ENCODE measurements around the gene COX7A2.

COX7A2 gene

DNA sequence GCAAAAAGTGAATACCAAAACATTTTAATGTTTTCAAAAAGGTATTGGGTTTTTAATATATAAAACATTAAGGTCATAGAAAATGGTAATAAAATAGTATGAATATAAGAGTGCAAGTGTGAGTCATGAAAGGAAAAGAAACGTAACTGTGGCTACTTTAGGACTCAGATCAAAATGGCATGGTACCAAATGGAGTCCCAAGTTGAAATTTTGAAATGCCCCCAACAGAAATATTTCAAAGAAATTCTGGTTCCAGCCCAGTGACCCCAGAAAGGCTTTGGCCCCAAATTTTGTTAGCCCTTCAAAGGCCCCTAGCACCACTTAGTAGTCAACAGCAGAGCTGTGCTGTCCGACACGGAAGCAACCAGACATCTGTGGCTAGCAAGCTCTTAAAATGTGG is 43.7 kb downstream of the COX7A2 start:
- Histone ChIP-seq H3K23ac (ENCODE audit: low read length in 2 of 2) (no peak overlapping the region), H3K18ac (ENCODE audit: low read depth in 1 of 2, low read length in 2 of 2) (no peak overlapping the region), H3K14ac (ENCODE audit: low read length in 2 of 2) (no peak overlapping the region), H2BK12ac (ENCODE audit: low read length in 2 of 2) (no peak overlapping the region), H3K4me1 (ENCODE audit: control insufficient read depth, insufficient read depth, low read depth, low read length) (peaks cover 13% of the 10 kb centered on the region), H3K4me3 (ENCODE audit: insufficient read depth in 1 of 2, low read depth in 1 of 2, low read length in 2 of 2) (no peak overlapping the region), H2AFZ (ENCODE audit: low read depth, low read length) (no peak overlapping the region), H3K4ac (ENCODE audit: low read depth in 1 of 2, low read length in 2 of 2) (peak overlapping the region in 1 of 2 experiments; percentile 67), H2BK15ac (ENCODE audit: low read depth, poor library complexity, severe bottlenecking) (no peak overlapping the region), H4K8ac (ENCODE audit: low read length) (no peak overlapping the region), H2BK120ac (ENCODE audit: low read depth, low read length) (no peak overlapping the region), H3K9ac (ENCODE audit: low read length) (peak overlapping the region; percentile 39), H3K27ac (ENCODE audit: low read length, poor library complexity, severe bottlenecking) (no peak overlapping the region), H3K79me1 (replicated peaks; ENCODE audit: low read length, poor library complexity, severe bottlenecking) (no peaks in the 10 kb centered on the region), H3K9me3 (ENCODE audit: control insufficient read depth, low read length) (peaks cover 12% of the 10 kb centered on the region), H3K36me3 (ENCODE audit: control insufficient read depth in 1 of 2, insufficient read depth in 2 of 2, low read depth in 1 of 2, low read length in 2 of 2) (no peaks in the 10 kb centered on the region), H3K27me3 (ENCODE audit: control insufficient read depth in 1 of 2, insufficient read depth in 1 of 2, low read length in 2 of 2) (no peaks in the 10 kb centered on the region), H2AK5ac (ENCODE audit: low read length, severe bottlenecking) (peak overlapping the region; percentile 13), H4K91ac (ENCODE audit: low read length) (no peak overlapping the region), H2BK5ac (ENCODE audit: low read depth, low read length, poor library complexity, severe bottlenecking) (peak overlapping the region; percentile 14), H3K4me2 (ENCODE audit: low read length, poor library complexity, severe bottlenecking) (no peak overlapping the region)
- no peak for DNase-seq
- WGBS = 91% methylated on average over 3 of the region's 3 CpGs

GRCh38 chr6:75196081-75196687 is 47.4 kb downstream of the COX7A2 start:
- no peak overlapping the region for H2AK5ac ChIP-seq (ENCODE audit: low read length, severe bottlenecking)

DNA sequence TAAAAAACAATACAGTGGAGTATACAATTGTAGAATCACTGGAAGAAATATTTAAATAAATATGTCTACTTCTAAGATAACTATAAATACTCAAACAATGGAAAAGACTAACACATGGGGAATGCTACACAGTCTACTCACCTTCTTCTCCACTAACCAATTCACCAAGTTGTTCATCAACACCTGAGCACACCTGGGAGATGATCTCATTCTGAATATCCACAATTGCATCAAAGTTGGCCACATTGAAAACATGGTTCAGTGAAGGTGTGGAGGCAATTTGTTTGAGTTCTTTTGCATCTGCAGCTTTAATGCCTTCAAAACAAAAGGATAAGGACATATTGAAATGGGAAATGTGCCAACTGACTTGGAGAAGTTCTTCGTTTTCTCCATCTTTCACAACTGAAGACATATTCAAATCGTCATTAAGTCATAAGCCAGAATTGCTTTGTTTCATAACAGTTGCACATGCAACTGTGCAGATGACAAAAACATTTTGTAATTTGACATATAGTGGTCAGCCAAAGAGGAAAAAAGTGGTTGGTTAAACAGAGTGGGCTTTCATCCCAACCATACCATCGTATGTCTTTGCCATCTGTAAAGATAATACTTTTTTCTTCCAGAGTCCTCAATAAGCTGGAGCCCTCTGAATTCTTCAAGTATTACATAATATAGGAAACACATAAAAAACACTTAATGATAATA is 55.2 kb downstream of the COX7A2 start:
- no peak overlapping the region for H2BK15ac ChIP-seq (ENCODE audit: low read depth, poor library complexity, severe bottlenecking)
- peak overlapping the region; percentile 1 for H3K27ac ChIP-seq (ENCODE audit: low read length, poor library complexity, severe bottlenecking)
- no peak overlapping the region for H3K23ac ChIP-seq (ENCODE audit: low read length in 2 of 2)
- H3K18ac ChIP-seq (ENCODE audit: low read depth in 1 of 2, low read length in 2 of 2) = no peak overlapping the region
- H2BK120ac ChIP-seq (ENCODE audit: low read depth, low read length) = no peak overlapping the region
- H2BK12ac ChIP-seq (ENCODE audit: low read length in 2 of 2) = no peak overlapping the region
- peaks cover 32% of the 10 kb centered on the region for H3K9me3 ChIP-seq (ENCODE audit: control insufficient read depth, low read length)
- peaks cover 2% of the 10 kb centered on the region for H3K4me1 ChIP-seq (ENCODE audit: control insufficient read depth, insufficient read depth, low read depth, low read length)
- H3K27me3 ChIP-seq (ENCODE audit: control insufficient read depth in 1 of 2, insufficient read depth in 1 of 2, low read length in 2 of 2) = no peaks in the 10 kb centered on the region
- no peak for DNase-seq
- H4K8ac ChIP-seq (ENCODE audit: low read length) = no peak overlapping the region
- H2AFZ ChIP-seq (ENCODE audit: low read depth, low read length) = no peak overlapping the region
- H3K4me3 ChIP-seq (ENCODE audit: insufficient read depth in 1 of 2, low read depth in 1 of 2, low read length in 2 of 2) = no peak overlapping the region
- peaks cover 4% of the 10 kb centered on the region for H3K79me1 ChIP-seq (replicated peaks; ENCODE audit: low read length, poor library complexity, severe bottlenecking)
- 100% methylated on average over 1 of the region's 3 CpGs for WGBS
- H3K36me3 ChIP-seq (ENCODE audit: control insufficient read depth in 1 of 2, insufficient read depth in 2 of 2, low read depth in 1 of 2, low read length in 2 of 2) = peaks cover 2 to 82% of the 10 kb centered on the region in 2 experiments
- H4K91ac ChIP-seq (ENCODE audit: low read length) = no peak overlapping the region
- no peak overlapping the region for H3K4me2 ChIP-seq (ENCODE audit: low read length, poor library complexity, severe bottlenecking)
- H3K14ac ChIP-seq (ENCODE audit: low read length in 2 of 2) = no peak overlapping the region
- no peak overlapping the region for H3K9ac ChIP-seq (ENCODE audit: low read length)
- no peak overlapping the region for H3K4ac ChIP-seq (ENCODE audit: low read depth in 1 of 2, low read length in 2 of 2)
- no peak overlapping the region for H2AK5ac ChIP-seq (ENCODE audit: low read length, severe bottlenecking)
- no peak overlapping the region for H2BK5ac ChIP-seq (ENCODE audit: low read depth, low read length, poor library complexity, severe bottlenecking)

More at GRCh38 chr6:75196081-75196687, 47.4 kb downstream of the COX7A2 start:
- DNase-seq = peak; percentile 27
- H3K36me3 ChIP-seq (ENCODE audit: control insufficient read depth in 1 of 2, insufficient read depth in 2 of 2, low read depth in 1 of 2, low read length in 2 of 2) = peaks cover 0 to 33% of the 10 kb centered on the region in 2 experiments
- no peak overlapping the region for H3K9ac ChIP-seq (ENCODE audit: low read length)
- no peak overlapping the region for H2AFZ ChIP-seq (ENCODE audit: low read depth, low read length)
- no peak overlapping the region for H3K4ac ChIP-seq (ENCODE audit: low read depth in 1 of 2, low read length in 2 of 2)
- H3K9me3 ChIP-seq (ENCODE audit: control insufficient read depth, low read length) = peaks cover 46% of the 10 kb centered on the region
- H2BK120ac ChIP-seq (ENCODE audit: low read depth, low read length) = no peak overlapping the region
- H2BK12ac ChIP-seq (ENCODE audit: low read length in 2 of 2) = no peak overlapping the region
- no peak overlapping the region for H4K91ac ChIP-seq (ENCODE audit: low read length)
- H2BK5ac ChIP-seq (ENCODE audit: low read depth, low read length, poor library complexity, severe bottlenecking) = no peak overlapping the region
- H3K14ac ChIP-seq (ENCODE audit: low read length in 2 of 2) = no peak overlapping the region
- peaks cover 3% of the 10 kb centered on the region for H3K79me1 ChIP-seq (replicated peaks; ENCODE audit: low read length, poor library complexity, severe bottlenecking)
- H3K27ac ChIP-seq (ENCODE audit: low read length, poor library complexity, severe bottlenecking) = peak overlapping the region; percentile 54
- no peaks in the 10 kb centered on the region for H3K27me3 ChIP-seq (ENCODE audit: control insufficient read depth in 1 of 2, insufficient read depth in 1 of 2, low read length in 2 of 2)
- H3K4me1 ChIP-seq (ENCODE audit: control insufficient read depth, insufficient read depth, low read depth, low read length) = peaks cover 2% of the 10 kb centered on the region
- H3K18ac ChIP-seq (ENCODE audit: low read depth in 1 of 2, low read length in 2 of 2) = no peak overlapping the region
- H3K4me3 ChIP-seq (ENCODE audit: insufficient read depth in 1 of 2, low read depth in 1 of 2, low read length in 2 of 2) = no peak overlapping the region
- H2BK15ac ChIP-seq (ENCODE audit: low read depth, poor library complexity, severe bottlenecking) = no peak overlapping the region
- no peak overlapping the region for H3K23ac ChIP-seq (ENCODE audit: low read length in 2 of 2)
- H4K8ac ChIP-seq (ENCODE audit: low read length) = no peak overlapping the region
- no CpG with 5 or more reads among the region's 2 CpGs for WGBS
- H3K4me2 ChIP-seq (ENCODE audit: low read length, poor library complexity, severe bottlenecking) = no peak overlapping the region

Measured in mesenchymal stem cell (in vitro differentiated cells and primary cell).